ENCODE data around the gene SCGB1A1. TPM values are rescaled to one million over a fixed set of nuclear protein-coding genes. Genes with fewer than 3 reads are reported as not detected.

SCGB1A1 gene
- total and polyA plus RNA-seq, 2 of the 13 experiments (the other 11 are each of a cell fraction or from before 2014, with no cell fraction given): not detected

DNA sequence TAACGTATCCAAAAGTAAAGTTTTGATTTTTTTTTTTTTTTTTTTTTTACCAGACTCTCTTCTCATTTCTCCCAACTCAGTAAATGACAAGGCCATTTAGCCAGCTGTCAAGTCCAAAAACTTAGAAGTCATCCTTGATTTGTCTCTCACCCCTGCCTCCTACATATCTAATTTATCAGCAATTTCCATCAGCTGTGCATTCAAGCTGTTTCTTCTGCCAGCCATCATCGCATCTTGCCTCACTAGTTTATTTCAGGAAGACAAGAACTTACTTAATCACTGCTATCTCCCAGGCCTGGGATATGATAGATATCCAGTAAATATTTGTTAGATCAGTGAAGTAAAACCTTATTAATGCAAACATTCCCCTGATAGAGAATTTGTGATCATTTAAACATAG is 47.6 kb downstream of the SCGB1A1 start:
- H3K27ac ChIP-seq (ENCODE audit: extremely low read length, insufficient read depth, low read length): no peak overlapping the region
- WGBS (ENCODE audit: low lambda C conversion rate): 100% methylated on average over 2 of the region's 2 CpGs
- TF ChIP-seq DDIT3 (CRISPR knock-in tag; IDR thresholded peaks at IDR 0.05) (no peak), NFE2L1 (CRISPR knock-in tag; IDR thresholded peaks at IDR 0.05; ENCODE audit: borderline replicate concordance) (no peak), ZC3H4 (CRISPR knock-in tag; IDR thresholded peaks at IDR 0.05; ENCODE audit: borderline replicate concordance) (no peak), ZHX1 (CRISPR knock-in tag; IDR thresholded peaks at IDR 0.05; ENCODE audit: low read depth) (no peak), ARNT2 (CRISPR knock-in tag; IDR thresholded peaks at IDR 0.05; ENCODE audit: low read depth) (no peak), ZNF556 (CRISPR knock-in tag; IDR thresholded peaks at IDR 0.05; ENCODE audit: borderline replicate concordance) (no peak), RARG (CRISPR knock-in tag; IDR thresholded peaks at IDR 0.05; ENCODE audit: low read depth) (no peak), STAG1 (CRISPR knock-in tag; IDR thresholded peaks at IDR 0.05) (no peak), RNF219 (CRISPR knock-in tag; IDR thresholded peaks at IDR 0.05) (no peak), ZUFSP (CRISPR knock-in tag; IDR thresholded peaks at IDR 0.05; ENCODE audit: borderline replicate concordance) (no peak), ISL2 (CRISPR knock-in tag; IDR thresholded peaks at IDR 0.05) (no peak), SKIL (CRISPR knock-in tag; IDR thresholded peaks at IDR 0.05; ENCODE audit: borderline replicate concordance) (no peak)
- TF ChIP-seq, protein P1, sequence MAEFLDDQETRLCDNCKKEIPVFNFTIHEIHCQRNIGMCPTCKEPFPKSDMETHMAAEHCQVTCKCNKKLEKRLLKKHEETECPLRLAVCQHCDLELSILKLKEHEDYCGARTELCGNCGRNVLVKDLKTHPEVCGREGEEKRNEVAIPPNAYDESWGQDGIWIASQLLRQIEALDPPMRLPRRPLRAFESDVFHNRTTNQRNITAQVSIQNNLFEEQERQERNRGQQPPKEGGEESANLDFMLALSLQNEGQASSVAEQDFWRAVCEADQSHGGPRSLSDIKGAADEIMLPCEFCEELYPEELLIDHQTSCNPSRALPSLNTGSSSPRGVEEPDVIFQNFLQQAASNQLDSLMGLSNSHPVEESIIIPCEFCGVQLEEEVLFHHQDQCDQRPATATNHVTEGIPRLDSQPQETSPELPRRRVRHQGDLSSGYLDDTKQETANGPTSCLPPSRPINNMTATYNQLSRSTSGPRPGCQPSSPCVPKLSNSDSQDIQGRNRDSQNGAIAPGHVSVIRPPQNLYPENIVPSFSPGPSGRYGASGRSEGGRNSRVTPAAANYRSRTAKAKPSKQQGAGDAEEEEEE (CRISPR knock-in tag; IDR thresholded peaks at IDR 0.05; ENCODE audit: borderline replicate concordance): no peak

More for the DNA sequence above, 47.6 kb downstream of the SCGB1A1 start:
- CTCF ChIA-PET (ENCODE audit: low intra/inter-chr PET ratio, low total read pairs): no interaction called here
- no peak overlapping the region for H3K9ac ChIP-seq (ENCODE audit: insufficient read depth, low read depth, low read length)
- no peaks in the 10 kb centered on the region for H3K9me3 ChIP-seq (ENCODE audit: low read length)
- no peak for DNase-seq (ENCODE audit: low spot score)
- H3K4me1 ChIP-seq (ENCODE audit: insufficient read depth, low read length): peaks cover 66% of the 10 kb centered on the region
- no peaks in the 10 kb centered on the region for H3K27me3 ChIP-seq (ENCODE audit: control insufficient read depth in 1 of 2, insufficient read depth in 2 of 2, low read length in 2 of 2)
- H4K20me1 ChIP-seq (ENCODE audit: insufficient read depth, low read length): no peaks in the 10 kb centered on the region
- no TSS peak for BruUV-seq (replicated peaks)
- FAIRE-seq: no peak
- no peak overlapping the region for H2AFZ ChIP-seq (ENCODE audit: low read length)
- in situ Hi-C loops (cut with HindIII; ENCODE audit: extremely low pct_ligation_motif_present, low pct_unique_long_range_greater_than_20kb): no loop called here
- no peak for ATAC-seq
- intact Hi-C loops (cut with micrococcal nuclease; ENCODE audit: unreplicated experiment): no loop called here
- POLR2A ChIA-PET: interaction anchor here (0.6 to 1.1 kb wide), 3 partner anchors 21 to 474 kb away, joined by 3 read pairs; no protein-coding TSS in a partner anchor
- H3K4me3 ChIP-seq (replicated peaks in 1 of 3; ENCODE audit: insufficient read depth in 1 of 3, low read depth in 2 of 3, low read length in 3 of 3): no peak overlapping the region
- no peak overlapping the region for H3K4me2 ChIP-seq (ENCODE audit: low read depth, low read length)
- H3K79me2 ChIP-seq (ENCODE audit: insufficient read depth, low read length): no peaks in the 10 kb centered on the region
- H3K36me3 ChIP-seq (replicated peaks in 1 of 2; ENCODE audit: control insufficient read depth in 1 of 2, insufficient read depth in 2 of 2, low read length in 2 of 2): no peaks in the 10 kb centered on the region
